Adipose tissue (tissue), 3 donors: Measurements from ENCODE around the gene TBL1XR1. TPM values are rescaled to one million over a fixed set of nuclear protein-coding genes. Genes with fewer than 3 reads are reported as not detected.
"Not testable (repeated sequence)": the region's sequence is repeated elsewhere in the genome, so short reads cannot be mapped to it uniquely, and the experiment has no call there.

Experiments
- H3K27ac ChIP-seq: one replicate; pipeline ENCODE4 v1.5.1; 2013; ENCODE audit warnings: low read depth, low read length
- WGBS, 3 donors: extraction: QIAGEN DNeasy Blood & Tissue Kit; methylation state at CpG; one replicate each; pipeline ENCODE4 v1.1.7; 2013; 5-methylcytosine and 5-hydroxymethylcytosine counted together
- polyA plus RNA-seq, 3 donors: library from polyadenylated mRNA; stranded (reverse); fragments of 200-250 nt; gene quantifications; one replicate each; pipeline ENCODE4 v1.2.3, GENCODE V29; 2013
- donor health status: healthy with polysubstance abuse.
- donor health status: Bipolar disorder and iron deficiency.
- donor health status: healthy.

The TBL1XR1 gene
- polyA plus RNA-seq, 3 donors: 10.8 to 34.0 (median 16.0) TPM

DNA sequence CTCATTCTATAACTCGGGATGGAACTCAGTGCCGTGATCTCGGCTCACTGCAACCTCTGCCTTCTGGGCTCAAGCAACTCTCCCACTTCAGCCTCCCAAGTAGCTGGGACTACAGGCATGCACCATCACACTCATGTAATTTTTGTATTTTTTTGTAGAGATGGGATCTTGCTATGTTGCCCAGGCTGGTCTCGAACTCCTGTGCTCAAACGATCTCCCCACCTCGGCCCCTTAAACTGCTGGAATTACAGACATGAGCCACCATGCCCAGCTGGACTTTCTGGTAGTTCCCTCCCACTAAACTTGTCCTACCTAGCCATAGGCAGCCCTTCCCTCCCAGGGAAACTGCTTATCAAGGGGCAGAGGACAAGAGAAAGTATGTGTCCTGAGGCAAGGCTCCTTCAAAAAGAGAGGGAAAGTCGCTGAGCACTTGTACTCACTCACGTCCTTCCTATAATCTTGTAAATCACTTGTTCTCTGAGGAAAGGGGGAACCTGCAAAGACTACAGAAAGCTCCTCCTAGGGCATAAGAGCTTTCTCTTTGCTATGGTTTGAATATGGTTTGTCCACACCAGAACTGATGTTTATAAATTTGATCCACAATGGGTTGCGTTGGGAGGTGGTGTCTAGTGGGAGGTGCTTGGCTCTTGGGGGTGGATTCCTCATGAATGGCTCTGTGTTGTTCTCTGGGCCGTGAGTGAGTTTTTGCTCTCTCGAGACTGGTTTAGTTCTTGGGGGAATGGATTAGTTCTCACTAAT is 13.6 kb upstream of the TBL1XR1 start:
- WGBS, 3 donors: 89 to 93% (median 90%) methylated on average over 11 of the region's 11 CpGs
- H3K27ac ChIP-seq: no peak overlapping the region

DNA sequence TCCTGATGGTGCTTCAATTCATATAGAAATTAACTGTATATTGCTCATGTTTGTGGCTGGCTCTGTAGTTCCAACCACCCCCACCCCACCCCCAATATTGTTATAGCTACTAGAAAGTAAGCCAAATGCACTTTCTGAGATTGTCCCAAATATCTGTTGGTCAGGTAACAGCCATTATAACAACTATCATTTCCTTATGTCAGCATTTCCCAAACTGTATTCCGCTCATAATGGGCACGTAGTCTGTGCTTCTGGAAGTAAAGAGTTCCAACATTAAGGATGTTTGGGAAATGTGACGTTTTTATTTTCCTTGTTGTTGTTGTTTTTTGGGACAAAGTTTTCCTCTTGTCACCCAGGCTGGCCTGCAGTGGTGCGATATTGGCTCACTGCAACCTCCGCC is 12.2 kb upstream of the TBL1XR1 start:
- no peak overlapping the region for H3K27ac ChIP-seq
- WGBS, 3 donors: 83 to 96% (median 96%) methylated on average over 5 of the region's 5 CpGs

DNA sequence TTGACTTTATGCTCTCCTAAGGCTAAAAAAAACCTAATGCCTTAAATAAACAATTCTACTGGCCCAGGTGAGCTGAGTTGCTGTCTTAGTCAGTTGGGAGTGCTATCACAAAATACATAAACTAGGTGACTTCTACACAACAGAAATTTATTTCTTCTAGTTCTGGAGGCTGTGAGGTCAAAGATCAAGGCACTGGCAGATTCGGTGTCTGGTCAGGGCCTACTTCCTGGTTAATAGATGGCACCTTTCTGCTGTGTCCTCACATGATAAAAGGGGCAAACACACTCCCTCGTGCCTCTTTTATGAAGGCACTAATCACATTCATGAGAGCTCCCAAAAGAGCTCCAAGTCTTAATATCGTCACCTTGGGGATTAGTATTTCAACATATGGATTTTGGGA is 11.5 kb upstream of the TBL1XR1 start:
- WGBS, 3 donors: 54 to 86% (median 82%) methylated on average over 3 of the region's 3 CpGs
- H3K27ac ChIP-seq: no peak overlapping the region

DNA sequence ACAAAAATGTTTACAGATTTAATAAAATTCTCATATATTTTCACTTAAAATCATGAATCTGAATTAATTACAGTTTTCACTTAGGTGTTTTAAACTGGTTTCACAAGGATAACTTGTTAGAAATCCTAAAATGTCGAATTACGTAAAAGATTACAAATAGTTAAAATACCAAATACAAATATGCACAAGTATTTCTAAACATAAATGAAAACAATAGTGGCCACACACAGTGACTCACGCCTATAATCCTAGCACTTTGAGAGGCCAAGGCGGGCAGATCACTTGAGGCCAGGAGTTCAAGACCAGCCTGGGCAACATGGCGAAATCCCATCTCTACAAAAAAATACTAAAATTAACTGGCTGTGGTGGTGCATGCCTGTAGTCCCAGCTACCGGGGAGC is 10.9 kb upstream of the TBL1XR1 start:
- 95 to 96% (median 96%) methylated on average over 6 of the region's 6 CpGs for WGBS, 3 donors
- no peak overlapping the region for H3K27ac ChIP-seq

DNA sequence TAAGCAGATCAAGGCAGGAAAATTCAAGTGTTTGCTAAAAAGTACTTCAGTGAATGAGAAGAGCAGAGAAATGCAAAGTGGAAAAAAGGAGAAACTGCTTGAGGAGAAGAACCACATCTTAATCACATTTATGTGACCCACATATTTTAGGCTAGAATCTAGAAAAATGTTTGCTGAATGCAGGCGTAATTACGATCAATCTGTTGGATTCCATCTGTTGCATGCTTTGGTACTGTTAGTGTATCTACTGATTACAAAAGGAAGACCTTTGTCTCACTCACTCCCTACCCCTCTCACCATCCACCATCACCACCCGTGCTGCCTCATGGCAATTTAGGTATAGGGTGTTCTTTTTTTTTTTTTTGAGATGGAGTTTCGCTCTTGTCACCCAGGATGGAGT is 9.7 kb upstream of the TBL1XR1 start:
- 96 to 99% (median 98%) methylated on average over 4 of the region's 4 CpGs for WGBS, 3 donors
- H3K27ac ChIP-seq: no peak overlapping the region

DNA sequence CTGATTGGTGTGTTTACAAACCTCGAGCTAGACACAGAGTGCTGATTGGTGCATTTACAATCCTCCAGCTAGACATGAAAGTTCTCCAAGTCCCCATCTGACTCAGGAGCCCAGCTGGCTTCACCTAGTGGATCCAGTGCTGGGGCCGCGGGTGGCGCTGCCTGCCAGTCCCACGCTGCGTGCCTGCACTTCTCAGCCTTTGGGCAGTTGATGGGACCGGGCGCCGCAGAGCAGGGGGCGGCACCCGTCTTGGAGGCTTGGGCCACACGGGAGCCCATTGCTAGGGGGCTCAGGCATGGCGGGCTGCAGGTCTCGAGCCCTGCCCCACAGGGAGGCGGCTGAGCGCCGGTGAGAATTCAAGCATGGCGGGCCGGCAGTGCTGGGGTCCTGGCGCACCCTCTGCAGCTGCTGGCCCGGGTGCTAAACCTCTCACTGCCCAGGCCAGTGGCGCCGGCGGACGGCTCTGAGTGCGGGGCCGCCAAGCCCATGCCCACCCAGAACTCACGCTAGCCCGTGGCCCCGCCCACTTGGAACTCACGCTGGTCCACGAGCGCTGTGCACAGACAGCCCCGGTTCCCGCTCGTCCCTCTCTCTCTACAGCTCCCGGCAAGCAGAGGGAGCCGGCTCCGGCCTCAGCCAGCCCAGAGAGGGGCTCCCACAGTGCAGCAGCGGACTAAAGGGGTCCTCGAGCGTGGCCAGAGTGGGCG is 6.6 kb upstream of the TBL1XR1 start:
- 89 to 99% (median 99%) methylated on average over 37 to 43 of the region's 43 CpGs for WGBS, 3 donors
- H3K27ac ChIP-seq: no peak overlapping the region

DNA sequence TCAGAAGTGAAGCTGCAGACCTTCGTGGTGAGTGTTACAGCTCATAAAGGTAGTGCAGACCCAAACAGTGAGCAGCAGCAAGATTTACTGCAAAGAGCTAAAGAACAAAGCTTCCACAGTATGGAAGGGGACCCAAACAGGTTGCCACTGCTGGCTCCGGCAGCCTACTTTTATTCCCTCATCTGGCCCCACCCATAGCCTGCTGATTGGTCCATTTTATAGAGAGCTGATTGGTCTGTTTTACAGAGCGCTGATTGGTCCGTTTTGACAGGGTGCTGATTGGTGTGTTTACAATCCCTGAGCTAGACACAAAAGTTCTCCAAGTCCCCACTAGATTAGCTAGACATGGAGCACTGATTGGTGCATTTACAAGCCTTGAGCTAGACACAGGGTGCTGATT is 5.7 kb upstream of the TBL1XR1 start:
- 89 to 92% (median 89%) methylated on average over 4 of the region's 4 CpGs for WGBS, 3 donors
- H3K27ac ChIP-seq: not testable (repeated sequence)

DNA sequence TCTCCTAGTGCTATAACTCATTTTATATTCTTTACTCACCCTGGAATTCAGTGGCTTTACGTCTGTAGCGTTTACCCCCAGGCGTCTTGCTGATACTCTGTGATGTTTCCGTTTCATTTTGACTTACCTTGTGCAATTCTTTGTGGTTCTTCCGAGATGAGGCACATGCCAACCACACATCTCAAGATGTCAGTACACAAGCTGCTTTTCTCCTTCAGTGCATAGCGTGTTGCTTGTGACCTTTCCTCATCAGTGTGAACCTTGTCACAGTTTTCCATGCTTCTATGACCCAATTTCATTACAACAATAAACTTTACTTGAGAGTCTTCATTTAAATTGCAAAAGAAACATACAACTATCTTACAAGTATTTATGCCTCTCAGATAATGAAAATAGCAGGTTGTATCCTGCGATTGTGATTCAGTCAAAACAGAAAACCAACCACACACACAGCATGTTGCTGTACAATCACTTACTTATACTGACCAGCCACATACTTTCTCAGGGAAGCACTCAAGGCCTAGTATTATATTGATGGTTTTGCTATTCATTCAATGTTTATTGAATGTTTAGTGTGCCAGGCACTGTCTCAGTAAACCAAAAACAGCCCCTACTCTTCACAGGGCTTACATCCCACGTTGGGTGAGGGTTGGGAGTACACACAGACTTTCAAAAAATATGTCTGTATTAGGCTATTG is 4.6 kb upstream of the TBL1XR1 start:
- no peak overlapping the region for H3K27ac ChIP-seq
- 50 to 86% (median 50%) methylated on average over 8 of the region's 8 CpGs for WGBS, 3 donors

DNA sequence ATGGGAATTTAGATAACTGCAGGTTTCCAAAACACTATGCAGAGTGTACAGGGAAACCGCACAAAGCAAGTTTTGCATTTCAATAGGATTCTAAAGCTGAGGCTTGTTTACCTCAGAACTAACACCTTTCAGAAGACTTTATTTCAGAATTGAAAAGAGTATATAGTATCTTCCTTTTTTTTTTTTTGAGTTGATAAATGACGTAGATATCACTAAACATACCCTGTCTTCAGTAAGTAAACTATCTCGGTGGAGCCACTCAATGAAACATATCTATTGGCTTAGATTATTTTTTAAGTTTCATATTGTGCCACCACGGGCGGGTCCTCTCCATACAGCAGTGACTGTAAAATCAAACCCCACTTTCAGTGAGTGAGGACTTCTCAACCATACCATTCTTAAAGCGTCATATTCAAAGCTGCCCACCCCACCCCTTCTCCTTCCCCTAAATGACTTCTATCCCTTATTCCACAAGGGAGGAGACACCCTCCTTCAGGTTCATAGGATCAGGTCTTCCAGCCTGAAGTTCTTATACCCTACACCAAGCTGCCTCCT is 2.0 kb upstream of the TBL1XR1 start:
- WGBS, 3 donors: 60 to 72% (median 62%) methylated on average over 6 of the region's 6 CpGs
- H3K27ac ChIP-seq: no peak overlapping the region

DNA sequence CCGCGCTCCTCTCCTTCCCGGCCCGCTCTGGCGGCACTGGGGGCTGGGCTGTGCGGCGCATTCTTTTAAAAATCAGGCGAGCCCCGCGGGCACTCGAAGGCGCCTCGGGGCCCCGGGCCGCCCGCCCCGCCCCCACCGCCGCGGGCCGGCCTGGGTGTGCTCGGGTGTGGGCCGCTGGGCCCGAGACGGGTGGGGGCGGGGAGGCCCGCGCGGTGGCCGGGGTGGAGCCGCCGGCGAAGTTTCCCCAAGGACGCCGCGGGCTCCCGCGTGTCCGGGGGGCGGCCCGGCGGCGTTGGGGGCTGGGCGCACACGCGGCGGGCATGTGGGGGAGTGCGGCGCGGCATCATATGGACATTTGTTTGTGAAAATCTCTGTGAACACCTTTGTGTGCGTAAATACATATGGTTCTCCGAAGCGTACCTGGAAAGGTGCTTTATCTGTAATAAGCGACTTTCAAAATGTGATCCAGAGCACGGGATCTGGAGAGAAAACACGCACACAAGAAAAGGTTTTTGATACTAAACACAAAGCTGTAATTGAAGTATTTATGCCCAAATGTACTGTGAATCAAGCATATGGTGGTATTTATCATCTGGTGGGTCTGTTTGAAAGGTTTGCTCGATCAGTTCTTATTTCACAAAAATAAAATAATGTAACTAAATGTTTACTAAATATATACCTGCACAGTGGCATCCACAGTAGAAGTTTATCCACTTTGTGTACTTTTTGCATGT is 612 bp upstream of the TBL1XR1 start:
- H3K27ac ChIP-seq: peak overlapping the region; percentile 40
- WGBS, 3 donors: 1% methylated on average over 47 to 56 of the region's 57 CpGs

DNA sequence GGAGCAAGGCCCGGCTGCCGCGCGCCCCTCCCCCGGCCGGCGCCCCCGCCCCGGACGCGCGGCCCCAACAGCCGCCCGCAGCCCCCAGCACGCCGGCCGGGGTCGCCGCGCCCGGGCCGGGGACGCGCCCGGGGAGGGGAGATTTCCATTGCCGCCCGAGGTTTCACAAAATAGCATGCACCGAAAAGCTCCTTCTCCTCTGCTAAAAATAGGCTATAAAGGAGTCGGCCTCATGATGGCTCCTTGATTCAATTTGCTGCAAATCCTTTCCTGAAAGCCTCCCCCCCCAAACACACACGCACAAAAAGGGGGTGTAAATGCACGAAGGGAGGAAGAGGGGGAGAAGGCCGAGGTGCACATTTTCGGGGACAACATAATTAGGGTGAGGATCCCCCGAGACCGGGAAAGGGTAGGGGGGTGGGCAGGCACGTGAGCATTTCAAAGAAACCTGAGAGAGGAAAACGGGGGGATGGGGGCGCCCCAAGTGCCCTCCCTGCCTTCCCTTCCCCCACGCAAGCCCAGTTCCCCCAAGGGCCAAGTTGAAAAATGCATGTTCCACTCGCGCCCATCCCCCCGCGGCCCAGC is 734 bp downstream of the TBL1XR1 start:
- 0 to 1% (median 1%) methylated on average over 38 to 43 of the region's 43 CpGs for WGBS, 3 donors
- peak overlapping the region; percentile 87 for H3K27ac ChIP-seq

DNA sequence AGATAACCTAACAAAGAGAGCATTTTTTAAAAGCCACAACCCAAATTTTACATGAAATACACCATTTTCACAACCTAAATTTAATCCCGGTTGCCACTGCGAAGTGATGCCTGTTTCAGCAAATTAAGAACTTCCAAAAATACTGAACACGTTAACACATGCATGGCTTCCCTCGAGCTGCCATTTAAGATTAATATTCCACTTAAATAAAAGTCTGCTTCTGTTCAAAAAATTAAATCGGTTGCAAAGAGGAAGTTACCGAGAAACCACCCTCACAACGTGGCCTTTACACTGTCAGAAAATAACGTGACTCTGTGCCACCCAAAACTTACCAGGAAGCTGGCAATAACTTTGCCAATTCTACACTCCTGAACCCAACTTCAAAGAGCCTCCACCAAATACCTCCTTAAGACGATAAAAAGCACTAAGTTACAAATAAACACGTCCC is 1.2 kb downstream of the TBL1XR1 start:
- 0 to 1% (median 1%) methylated on average over 10 of the region's 10 CpGs for WGBS, 3 donors
- H3K27ac ChIP-seq: peak overlapping the region; percentile 87

DNA sequence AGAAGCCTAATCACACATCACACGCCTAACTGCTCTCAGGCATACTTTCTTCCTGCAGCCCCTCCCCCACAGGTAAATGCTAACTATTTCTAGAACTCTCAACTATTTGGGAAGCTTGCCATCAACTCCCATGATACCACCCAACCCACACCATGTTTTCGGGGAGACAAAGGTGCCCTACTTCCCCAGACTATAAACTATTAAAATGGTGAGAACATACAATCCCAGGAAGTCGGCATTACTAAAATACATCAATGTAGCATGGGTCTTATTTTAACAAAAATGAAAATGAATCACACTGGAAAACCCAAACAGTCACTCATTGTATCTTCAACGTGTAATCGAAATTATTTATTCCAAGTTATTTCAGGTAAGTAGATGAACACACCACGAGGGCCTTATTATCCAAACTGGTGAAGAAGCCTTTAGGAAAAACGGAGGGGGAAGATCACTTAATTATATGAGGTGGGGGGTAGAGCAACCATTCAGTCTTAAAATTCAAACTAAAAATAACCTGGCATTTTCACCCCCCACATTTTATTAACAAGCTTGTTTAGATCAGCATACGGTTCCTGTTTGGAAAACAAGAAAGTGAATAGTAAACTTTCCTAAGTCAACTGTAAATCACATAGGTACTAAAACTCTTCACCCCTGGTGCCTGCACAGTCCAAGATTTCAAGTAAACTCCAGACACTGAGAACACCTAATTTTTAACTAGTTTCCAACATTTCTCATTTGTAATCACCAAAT is 1.9 kb downstream of the TBL1XR1 start:
- H3K27ac ChIP-seq: no peak overlapping the region
- WGBS, 3 donors: 3 to 5% (median 4%) methylated on average over 8 of the region's 8 CpGs

DNA sequence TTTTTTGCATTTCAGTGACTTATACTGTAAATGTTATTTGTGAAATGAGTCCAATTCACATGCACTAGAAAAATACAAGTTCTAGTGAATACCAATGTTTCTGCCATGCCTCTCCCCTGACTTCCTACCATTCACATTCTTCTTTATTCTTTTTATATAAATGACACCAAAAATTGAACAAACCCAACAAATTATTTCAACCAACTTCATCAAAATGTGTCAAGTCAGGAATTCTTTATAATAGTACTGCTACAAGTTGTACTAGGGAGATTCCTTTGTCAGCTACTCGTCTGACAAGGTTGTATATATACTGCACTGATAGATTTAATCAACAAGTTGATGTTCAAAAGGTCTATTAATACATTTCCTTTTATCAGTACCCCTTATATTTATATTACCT is 3.0 kb downstream of the TBL1XR1 start:
- 13 to 50% (median 44%) methylated on average over 1 of the region's 1 CpG for WGBS, 3 donors
- H3K27ac ChIP-seq: no peak overlapping the region

DNA sequence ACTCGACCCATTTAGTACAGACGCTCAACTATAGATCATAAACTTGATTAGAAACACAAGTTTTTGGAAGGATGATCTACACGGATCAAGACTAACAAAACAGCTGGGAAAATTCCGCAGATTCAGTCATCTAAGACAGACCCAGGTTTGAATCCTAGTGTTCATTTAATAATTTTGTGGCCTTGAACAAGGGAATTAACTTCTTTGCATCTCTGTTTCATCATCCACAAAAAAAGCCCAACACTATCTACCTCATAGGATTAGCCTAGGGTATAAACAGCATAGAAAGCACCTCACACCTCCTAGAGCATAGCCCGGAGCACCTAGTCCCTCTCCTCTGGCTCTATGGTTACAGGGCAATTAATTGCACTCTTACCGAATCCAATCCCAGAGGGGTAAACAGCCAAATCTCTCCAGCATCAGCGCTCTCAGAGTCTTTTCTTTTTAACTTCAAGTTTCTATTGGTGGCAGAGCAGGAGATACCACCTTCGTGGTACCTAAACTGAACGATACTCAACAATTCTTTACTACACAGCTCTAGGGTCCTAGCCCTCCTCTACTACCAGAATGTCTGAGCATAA is 3.5 kb downstream of the TBL1XR1 start:
- no peak overlapping the region for H3K27ac ChIP-seq
- WGBS, 3 donors: 75 to 84% (median 83%) methylated on average over 9 of the region's 9 CpGs

DNA sequence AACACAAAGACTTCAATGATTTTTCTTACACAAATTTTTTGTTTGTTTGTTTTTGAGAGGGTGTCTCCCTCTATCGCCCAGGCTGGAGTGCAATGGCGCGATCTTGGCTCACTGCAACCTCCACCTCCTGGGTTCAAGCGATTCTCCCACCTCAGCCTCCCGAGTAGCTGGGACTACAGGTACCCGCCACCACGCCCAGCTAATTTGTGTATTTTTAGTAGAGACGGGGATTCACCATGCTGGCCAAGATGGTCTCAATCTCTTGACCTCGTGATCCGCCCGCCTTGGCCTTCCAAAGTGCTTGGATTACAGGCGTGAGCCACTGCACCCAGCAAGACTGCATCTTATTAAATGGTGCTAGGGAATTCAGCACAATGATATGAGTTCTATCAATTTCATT is 4.0 kb downstream of the TBL1XR1 start:
- WGBS, 3 donors: 97 to 98% (median 98%) methylated on average over 12 of the region's 12 CpGs
- not testable (repeated sequence) for H3K27ac ChIP-seq
